Measurements from ENCODE around the gene NNAT.
"Not testable (repeated sequence)": the region's sequence is repeated elsewhere in the genome, so short reads cannot be mapped to it uniquely, and the experiment has no call there.

NNAT gene

GRCh38 chr20:37524859-37525708 lies 4.0 kb downstream of the NNAT start:
- no peak for DNase-seq

GRCh38 chr20:37525810-37526209 lies 4.8 kb downstream of the NNAT start:
- no peak for DNase-seq

- no peak for DNase-seq
Measured at GRCh38 chr20:37526238-37526838, 5.3 kb downstream of the NNAT start.

- DNase-seq, result no peak
Measured at GRCh38 chr20:37526839-37527637, 6.0 kb downstream of the NNAT start.

GRCh38 chr20:37527638-37528445 lies 6.8 kb downstream of the NNAT start, which contains the start of gene BLCAP:
Gene BLCAP (minus strand): TSS chr20:37527876. CDS start chr20:37519174, 8,702 bp downstream.
- DNase-seq, result peak; percentile 77

GRCh38 chr20:37528446-37529213 lies 7.6 kb downstream of the NNAT start:
- no peak for DNase-seq

GRCh38 chr20:37529214-37529967 lies 8.3 kb downstream of the NNAT start:
- DNase-seq, result no peak

- DNase-seq, result no peak
Measured at GRCh38 chr20:37529968-37530600, 9.0 kb downstream of the NNAT start.

- DNase-seq, result no peak
Measured at GRCh38 chr20:37530696-37531095, 9.6 kb downstream of the NNAT start.

GRCh38 chr20:37531856-37532255 lies 10.8 kb downstream of the NNAT start:
- DNase-seq, result no peak

- DNase-seq, result no peak
Measured at GRCh38 chr20:37533154-37533715, 12.2 kb downstream of the NNAT start.

- peak; percentile 70 for DNase-seq
Measured at GRCh38 chr20:37534401-37535157, 13.5 kb downstream of the NNAT start.

- DNase-seq, result no peak
Measured at GRCh38 chr20:37535443-37536132, 14.5 kb downstream of the NNAT start.

GRCh38 chr20:37537505-37537904 lies 16.5 kb downstream of the NNAT start:
- no peak for DNase-seq

- DNase-seq, result no peak
Measured at GRCh38 chr20:37538003-37538402, 17.0 kb downstream of the NNAT start.

GRCh38 chr20:37539424-37539823 lies 18.4 kb downstream of the NNAT start:
- no peak for DNase-seq

- DNase-seq, result no peak
Measured at GRCh38 chr20:37540001-37540400, 19.0 kb downstream of the NNAT start.

- DNase-seq, result not testable (repeated sequence)
Measured at GRCh38 chr20:37540838-37541237, 19.8 kb downstream of the NNAT start.

- DNase-seq, result no peak
Measured at GRCh38 chr20:37541326-37541725, 20.3 kb downstream of the NNAT start.

All from DMS153 (cell line).